Prostate gland (tissue), 2 donors: ENCODE measurements around the gene SOX1. TPM values are rescaled to one million over a fixed set of nuclear protein-coding genes. Genes with fewer than 3 reads are reported as not detected.

Source experiments
- DNase-seq: peaks from one replicate; pipeline ENCODE4 v3.0.0-alpha.2; 2019; ENCODE audit warnings: low spot score
- H3K27ac ChIP-seq, 2 donors: fragments of 200-600 bp; sonication (generic); 2 replicates each; pipeline ENCODE4 v1.5.1; 2017 to 2019
- H3K27me3 ChIP-seq: fragments of 200-600 bp; sonication (generic); replicated peaks from 2 replicates; pipeline ENCODE4 v1.5.1; 2019; ENCODE audit not compliant: insufficient read depth
- H3K36me3 ChIP-seq, 2 donors: fragments of 200-600 bp; sonication (generic); 1 replicate in 1 of 2; 2 replicates in 1 of 2; pipeline versions ENCODE4 v1.5.1 to v1.8.1; 2017 to 2019
- H3K4me1 ChIP-seq: fragments of 200-600 bp; sonication (generic); replicated peaks from 2 replicates; pipeline ENCODE4 v1.5.1; 2019
- H3K4me3 ChIP-seq, 2 donors: fragments of 200-600 bp; sonication (generic); 2 replicates each; pipeline ENCODE4 v1.5.1; 2017 to 2019
- H3K9me3 ChIP-seq: fragments of 200-600 bp; sonication (generic); 2 replicates; pipeline ENCODE4 v1.5.1; 2017
- POLR2A ChIP-seq: fragments of 450-650 bp; IDR thresholded peaks from one replicate; pipeline ENCODE4 v1.6.1; 2016; ENCODE audit warnings: antibody characterized with exemption, mild to moderate bottlenecking
- POLR2AphosphoS5 ChIP-seq: sonication (generic); formaldehyde crosslinking; IDR thresholded peaks from one replicate; pipeline ENCODE4 v1.6.1; 2017; ENCODE audit warnings: antibody characterized with exemption
- WGBS: methylation state at CpG from one replicate; pipeline ENCODE4 v1.1.5; 2018; 5-methylcytosine and 5-hydroxymethylcytosine counted together
- intact Hi-C: fragments of 100-400 bp; cut with DNase I; formaldehyde crosslinking; loops from one replicate; pipeline ENCODE4 v1.14.2; 2022
- total RNA-seq, 2 donors: library from RNA; depleted of rRNA; stranded (reverse); fragments of >200 nt; gene quantifications; one replicate each; pipeline ENCODE4 v1.1.0, GENCODE V29; 2016
- TF ChIP-seq, protein P1 (sequence below), 4 experiments: fragments of 200-600 bp in 2 of 4; fragments of 450-650 bp in 2 of 4; sonication (generic) in 2 of 4; IDR thresholded peaks; 1 replicate in 3 of 4; 2 replicates in 1 of 4; pipeline ENCODE4 v1.5.1; 2016 to 2019; ENCODE audit warnings: antibody characterized with exemption in 4 of 4, mild to moderate bottlenecking in 2 of 4, moderate library complexity in 2 of 4

The SOX1 gene
- total RNA-seq, 2 donors from 2014 or later = 4.4 TPM; not detected in 1

DNA sequence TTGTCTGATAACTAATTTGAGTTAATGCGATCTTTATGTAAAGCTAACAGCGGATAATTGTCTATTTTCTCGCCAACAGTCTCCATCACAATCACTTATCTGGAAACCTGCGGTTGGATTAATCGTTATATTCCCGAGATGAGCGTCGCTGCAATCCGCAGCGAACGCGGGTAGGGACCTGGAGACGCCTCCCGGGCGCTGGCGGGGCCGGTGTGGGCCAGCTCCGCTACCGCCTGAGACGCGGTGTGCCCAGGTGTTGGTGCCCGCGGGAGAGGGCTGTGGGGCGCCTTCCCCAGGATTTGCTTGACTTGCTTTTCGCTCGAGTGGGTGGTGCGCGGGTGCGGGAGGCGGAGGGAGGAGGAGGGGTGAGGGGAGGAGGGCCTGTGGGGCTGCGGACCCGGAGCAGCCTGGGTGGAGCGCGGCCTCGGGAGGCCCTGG, 38.3 kb downstream of the SOX1 start:
- no peaks in the 10 kb centered on the region for H3K9me3 ChIP-seq
- TF ChIP-seq POLR2A = no peak
- TF ChIP-seq, protein P1, sequence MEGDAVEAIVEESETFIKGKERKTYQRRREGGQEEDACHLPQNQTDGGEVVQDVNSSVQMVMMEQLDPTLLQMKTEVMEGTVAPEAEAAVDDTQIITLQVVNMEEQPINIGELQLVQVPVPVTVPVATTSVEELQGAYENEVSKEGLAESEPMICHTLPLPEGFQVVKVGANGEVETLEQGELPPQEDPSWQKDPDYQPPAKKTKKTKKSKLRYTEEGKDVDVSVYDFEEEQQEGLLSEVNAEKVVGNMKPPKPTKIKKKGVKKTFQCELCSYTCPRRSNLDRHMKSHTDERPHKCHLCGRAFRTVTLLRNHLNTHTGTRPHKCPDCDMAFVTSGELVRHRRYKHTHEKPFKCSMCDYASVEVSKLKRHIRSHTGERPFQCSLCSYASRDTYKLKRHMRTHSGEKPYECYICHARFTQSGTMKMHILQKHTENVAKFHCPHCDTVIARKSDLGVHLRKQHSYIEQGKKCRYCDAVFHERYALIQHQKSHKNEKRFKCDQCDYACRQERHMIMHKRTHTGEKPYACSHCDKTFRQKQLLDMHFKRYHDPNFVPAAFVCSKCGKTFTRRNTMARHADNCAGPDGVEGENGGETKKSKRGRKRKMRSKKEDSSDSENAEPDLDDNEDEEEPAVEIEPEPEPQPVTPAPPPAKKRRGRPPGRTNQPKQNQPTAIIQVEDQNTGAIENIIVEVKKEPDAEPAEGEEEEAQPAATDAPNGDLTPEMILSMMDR (IDR thresholded peaks at IDR 0.05) = no peak
- TF ChIP-seq POLR2AphosphoS5 = no peak
- H3K27ac ChIP-seq = no peak overlapping the region
- peaks cover 55% of the 10 kb centered on the region for H3K27me3 ChIP-seq
- DNase-seq = no peak
- no peaks in the 10 kb centered on the region for H3K4me1 ChIP-seq
- H3K4me3 ChIP-seq = no peak overlapping the region
- intact Hi-C loops = no loop called here
- 3% methylated on average over 22 of the region's 35 CpGs for WGBS
- H3K36me3 ChIP-seq = no peaks in the 10 kb centered on the region

DNA sequence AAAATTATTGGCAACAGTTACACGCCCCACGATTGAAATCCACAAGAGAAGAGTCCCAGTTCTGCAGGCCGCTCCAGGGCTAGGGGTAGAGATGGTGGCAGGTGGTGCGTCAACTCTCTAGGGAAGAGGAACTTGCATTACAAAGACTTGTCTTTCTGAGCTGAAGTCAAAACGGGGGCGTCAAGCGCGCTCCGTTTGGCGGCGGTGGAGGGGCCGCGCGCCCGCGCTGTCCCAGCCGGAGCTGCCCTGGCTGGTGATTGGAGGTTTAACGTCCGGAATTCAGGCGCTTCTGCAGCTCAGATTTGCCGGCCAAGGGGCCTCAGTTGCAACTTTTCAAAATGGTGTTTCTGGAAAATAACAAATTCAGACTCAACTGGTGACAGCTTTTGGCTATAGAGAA, 38.9 kb downstream of the SOX1 start:
- Histone ChIP-seq H3K9me3 (no peaks in the 10 kb centered on the region), H3K27me3 (peaks cover 58% of the 10 kb centered on the region), H3K36me3 (no peaks in the 10 kb centered on the region), H3K27ac (no peak overlapping the region), H3K4me3 (no peak overlapping the region), H3K4me1 (no peaks in the 10 kb centered on the region)
- TF ChIP-seq, protein P1 (IDR thresholded peaks at IDR 0.05) = no peak
- TF ChIP-seq POLR2A (no peak), POLR2AphosphoS5 (no peak)
- no peak for DNase-seq
- intact Hi-C loops = no loop called here
- WGBS = 2% methylated on average over 21 of the region's 21 CpGs

GRCh38 chr13:112106478-112107141, 39.7 kb downstream of the SOX1 start:
- 6% methylated on average over 34 of the region's 36 CpGs for WGBS
- Histone ChIP-seq H3K4me1 (no peaks in the 10 kb centered on the region), H3K4me3 (no peak overlapping the region), H3K27ac (no peak overlapping the region), H3K9me3 (no peaks in the 10 kb centered on the region), H3K36me3 (no peaks in the 10 kb centered on the region), H3K27me3 (peaks cover 56% of the 10 kb centered on the region)
- DNase-seq = no peak
- TF ChIP-seq, protein P1 (IDR thresholded peaks at IDR 0.05) = no peak
- TF ChIP-seq POLR2A (no peak), POLR2AphosphoS5 (no peak)
- intact Hi-C loops = no loop called here

DNA sequence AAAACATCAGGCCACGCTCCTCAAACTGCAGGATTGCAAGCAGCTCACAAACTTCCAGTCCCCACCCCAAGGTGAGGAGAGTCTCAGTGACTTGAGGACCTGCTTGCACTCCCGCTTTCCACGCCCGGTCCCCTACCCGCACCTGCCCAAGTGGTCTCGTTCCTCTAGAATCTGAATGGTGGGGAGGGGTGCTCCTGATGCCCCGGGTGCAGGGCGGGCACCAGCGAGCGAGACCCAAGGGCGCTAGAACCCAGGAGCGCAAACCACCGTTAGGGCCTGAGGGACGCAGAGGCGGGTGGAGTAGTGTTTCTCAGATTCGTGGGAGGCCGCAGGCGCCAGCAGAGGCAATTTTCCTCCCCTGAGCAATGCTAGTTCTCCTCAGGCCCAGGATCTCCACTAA, 40.3 kb downstream of the SOX1 start:
- Histone ChIP-seq H3K36me3 (no peaks in the 10 kb centered on the region), H3K27ac (no peak overlapping the region), H3K4me1 (no peaks in the 10 kb centered on the region), H3K4me3 (no peak overlapping the region), H3K27me3 (peaks cover 56% of the 10 kb centered on the region), H3K9me3 (no peaks in the 10 kb centered on the region)
- no peak for DNase-seq
- 23% methylated on average over 11 of the region's 18 CpGs for WGBS
- intact Hi-C loops = no loop called here
- TF ChIP-seq POLR2A (no peak), POLR2AphosphoS5 (no peak)
- TF ChIP-seq, protein P1 (IDR thresholded peaks at IDR 0.05) = no peak

- peaks cover 30% of the 10 kb centered on the region for H3K27me3 ChIP-seq
Observed at GRCh38 chr13:112110479-112110878, 43.5 kb downstream of the SOX1 start.

More at GRCh38 chr13:112110479-112110878, 43.5 kb downstream of the SOX1 start:
- H3K9me3 ChIP-seq = no peaks in the 10 kb centered on the region
- H3K36me3 ChIP-seq = no peaks in the 10 kb centered on the region
- no peaks in the 10 kb centered on the region for H3K4me1 ChIP-seq
- H3K4me3 ChIP-seq = no peak overlapping the region
- no peak for TF ChIP-seq POLR2A
- TF ChIP-seq POLR2AphosphoS5 = no peak
- TF ChIP-seq, protein P1 (IDR thresholded peaks at IDR 0.05) = no peak
- H3K27ac ChIP-seq = no peak overlapping the region
- intact Hi-C loops = no loop called here
- no peak for DNase-seq
